Fibroblast of skin of right biceps (primary cell): ENCODE measurements around the gene CARD14.
"Not testable (repeated sequence)": the region's sequence is repeated elsewhere in the genome, so short reads cannot be mapped to it uniquely, and the experiment has no call there.

Experiments
- DNase-seq: peaks from one replicate; pipeline ENCODE4 v3.0.0-alpha.2; 2013

The CARD14 gene

DNA sequence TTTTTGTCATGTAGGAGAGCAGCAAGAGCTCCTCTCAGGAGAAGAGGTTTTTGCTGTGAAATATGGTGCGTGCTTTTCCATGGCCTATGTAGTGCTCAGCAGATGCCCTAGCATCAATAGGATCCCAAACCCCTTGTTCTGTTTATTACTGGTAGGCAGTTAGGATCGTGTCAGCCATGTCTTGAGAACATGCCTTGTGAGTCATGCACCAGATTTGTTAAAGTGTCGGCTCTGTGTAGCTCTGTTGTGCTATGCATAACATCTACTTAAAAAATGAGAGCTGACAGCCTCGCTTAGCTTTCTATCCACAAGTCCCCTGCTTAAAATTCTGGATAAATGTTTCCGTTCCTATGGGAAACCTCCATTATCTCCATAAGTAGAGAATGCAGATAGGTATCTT, 18.5 kb upstream of the CARD14 start:
- DNase-seq, result peak; percentile 63

DNA sequence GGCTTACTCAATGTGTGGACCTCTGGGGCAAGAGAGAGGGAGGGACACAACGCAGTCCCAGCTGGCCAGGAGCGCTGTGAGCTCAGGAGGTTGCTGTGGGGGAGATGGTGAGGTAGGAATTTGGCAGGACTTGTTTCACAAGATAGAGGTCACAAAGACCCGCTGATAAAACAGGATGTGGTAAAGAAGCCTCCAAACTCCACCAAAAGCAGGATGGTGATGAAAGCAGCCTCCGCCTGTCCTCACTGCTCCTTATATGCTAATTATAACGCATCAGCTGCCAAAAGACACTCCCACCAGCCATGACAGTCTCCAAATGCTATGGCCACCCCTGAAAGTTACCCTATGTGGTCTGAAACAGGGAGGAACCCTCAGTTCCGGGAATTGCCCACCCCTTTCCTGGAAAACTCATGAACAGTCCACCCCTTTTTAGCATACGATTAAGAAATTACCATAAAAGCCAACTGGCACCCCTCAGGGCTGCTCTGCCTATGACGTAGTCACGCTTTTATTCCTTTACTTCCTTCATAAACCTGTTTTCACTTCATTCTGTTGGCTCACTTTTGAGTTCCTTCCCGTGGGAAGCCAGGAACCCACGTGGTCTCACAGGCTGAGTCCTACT, 17.6 kb upstream of the CARD14 start:
- DNase-seq, result peak; percentile 59

DNA sequence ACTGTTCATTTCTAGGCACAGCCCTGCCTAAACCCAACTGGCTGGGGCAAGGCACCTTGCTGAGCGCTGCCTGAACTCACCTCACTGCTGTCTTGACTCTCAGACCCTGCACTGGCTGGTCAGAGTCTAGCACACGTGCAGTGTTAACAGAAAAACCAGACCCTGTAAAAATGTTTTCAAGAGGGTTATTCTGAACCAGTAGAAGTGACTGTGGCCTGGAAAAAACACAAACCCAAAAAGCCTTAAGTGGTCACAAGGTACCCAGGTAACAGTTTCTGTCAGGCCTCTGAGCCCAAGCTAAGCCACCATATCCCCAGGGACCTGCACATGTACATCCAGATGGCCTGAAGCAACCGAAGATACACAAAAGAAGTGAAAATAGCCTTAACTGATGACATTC, 16.8 kb upstream of the CARD14 start:
- no peak for DNase-seq

DNA sequence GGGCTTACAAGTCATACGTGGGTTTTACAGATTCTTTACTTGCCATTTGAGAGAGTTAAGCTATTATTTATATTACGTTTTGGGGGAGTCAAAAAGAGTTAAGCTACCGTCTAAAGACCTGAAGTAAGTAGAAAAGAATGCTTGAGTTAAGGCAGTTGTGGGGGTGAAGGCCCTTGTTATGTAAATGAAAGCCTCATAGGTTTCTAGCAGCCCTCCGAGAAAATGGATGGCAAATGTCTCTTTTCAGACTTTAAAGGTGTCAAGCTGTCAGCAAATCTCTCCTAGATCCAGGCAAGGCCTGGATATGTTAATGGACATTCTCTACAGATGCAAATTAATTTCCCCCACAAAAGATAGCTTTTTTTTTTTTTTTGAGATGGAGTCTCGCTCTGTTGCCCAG, 15.7 kb upstream of the CARD14 start:
- no peak for DNase-seq

DNA sequence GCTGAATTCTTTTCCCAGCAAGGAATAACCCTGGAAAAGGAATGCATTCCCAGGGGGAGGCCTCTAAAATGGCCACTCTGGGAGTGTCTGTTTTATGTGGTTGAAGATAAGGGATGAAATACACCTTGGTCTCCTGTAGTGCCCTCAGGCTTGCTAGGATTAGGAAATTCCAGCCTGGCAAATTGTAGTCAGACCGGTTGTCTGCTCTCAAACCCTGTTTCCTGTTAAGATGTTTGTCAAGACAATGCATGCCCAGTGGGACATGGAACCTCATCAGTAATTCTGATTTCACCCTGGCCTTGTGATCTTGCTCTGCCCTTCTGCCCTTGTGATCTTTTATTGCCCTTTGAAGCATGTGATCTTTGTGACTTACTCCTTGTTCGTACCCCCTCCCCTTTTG, 14.2 kb upstream of the CARD14 start:
- DNase-seq, result not testable (repeated sequence)

DNA sequence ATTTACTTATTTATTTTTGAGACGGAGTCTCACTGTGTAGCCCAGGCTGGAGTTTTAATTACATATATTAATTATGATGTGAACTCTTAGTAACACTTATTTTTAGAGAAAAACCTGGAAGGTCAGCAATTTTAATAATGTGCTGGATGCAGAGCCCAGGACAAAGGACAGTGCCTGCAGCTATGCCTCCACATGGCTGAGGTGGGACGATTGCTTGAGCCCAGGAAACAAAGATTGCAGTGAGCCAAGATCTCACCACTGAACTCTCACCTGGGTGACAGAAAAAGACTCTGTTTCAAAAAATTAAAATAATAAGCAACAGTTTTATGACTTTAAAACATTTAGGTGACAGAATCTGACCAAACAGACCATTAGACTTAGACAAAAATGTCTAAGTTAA, 11.0 kb upstream of the CARD14 start:
- no peak for DNase-seq

DNA sequence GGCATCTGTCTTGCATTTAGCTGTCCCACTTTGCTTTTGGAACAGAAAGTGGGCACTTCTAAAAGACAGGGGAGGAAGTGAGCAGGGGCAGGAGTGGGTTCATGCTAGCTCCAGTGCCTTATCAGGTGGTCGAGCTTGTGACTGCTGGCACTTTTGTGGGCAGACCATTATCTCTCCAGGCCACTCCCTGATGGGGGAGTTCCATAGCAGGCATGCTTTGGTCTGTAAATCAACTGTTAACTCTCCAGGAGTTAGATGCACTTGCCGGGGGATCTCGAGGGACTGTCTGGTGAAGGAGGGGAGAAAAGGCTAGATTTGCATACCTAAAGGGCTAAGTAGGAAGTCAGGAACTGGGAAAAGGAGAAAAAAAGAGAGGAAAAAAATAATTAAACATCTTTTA, 9.3 kb upstream of the CARD14 start:
- no peak for DNase-seq

DNA sequence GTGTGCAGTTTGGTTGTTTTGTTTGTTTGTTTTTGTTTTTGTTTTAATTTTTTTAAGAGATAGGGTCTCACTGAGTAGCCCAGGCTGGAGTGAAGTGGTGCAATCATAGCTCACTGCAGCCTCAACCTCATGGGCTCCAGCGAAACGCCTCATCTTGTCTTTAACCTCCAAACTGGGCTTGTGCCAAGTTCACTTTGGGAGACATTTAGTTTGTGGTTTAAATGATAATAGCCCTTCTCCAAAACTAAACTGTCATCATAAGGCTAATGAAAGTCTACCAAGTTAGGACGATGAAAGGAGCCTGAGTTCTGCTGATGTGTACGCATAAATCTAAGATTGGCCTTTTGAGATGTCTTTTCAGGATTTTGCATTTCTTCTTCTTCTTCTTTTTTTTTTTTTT, 6.5 kb upstream of the CARD14 start:
- peak; percentile 24 for DNase-seq

DNA sequence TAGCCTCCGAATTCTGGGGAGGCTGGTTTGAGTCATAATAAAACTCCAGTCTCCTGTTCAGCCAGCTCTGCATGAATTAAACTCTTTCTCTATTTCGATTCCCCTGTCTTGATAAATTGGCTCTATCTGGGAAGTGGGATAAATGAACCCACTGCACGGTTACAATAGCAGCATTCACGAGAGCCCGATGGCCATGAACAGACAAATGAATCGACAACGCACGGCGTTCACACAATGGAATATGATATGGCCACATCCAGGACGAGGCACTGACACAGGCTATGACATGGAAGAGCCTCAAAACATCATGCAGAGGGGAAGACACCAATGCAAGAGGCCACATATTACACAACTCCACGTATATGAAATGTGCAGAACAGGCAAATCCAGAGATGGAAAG, 5.6 kb upstream of the CARD14 start:
- DNase-seq, result no peak

DNA sequence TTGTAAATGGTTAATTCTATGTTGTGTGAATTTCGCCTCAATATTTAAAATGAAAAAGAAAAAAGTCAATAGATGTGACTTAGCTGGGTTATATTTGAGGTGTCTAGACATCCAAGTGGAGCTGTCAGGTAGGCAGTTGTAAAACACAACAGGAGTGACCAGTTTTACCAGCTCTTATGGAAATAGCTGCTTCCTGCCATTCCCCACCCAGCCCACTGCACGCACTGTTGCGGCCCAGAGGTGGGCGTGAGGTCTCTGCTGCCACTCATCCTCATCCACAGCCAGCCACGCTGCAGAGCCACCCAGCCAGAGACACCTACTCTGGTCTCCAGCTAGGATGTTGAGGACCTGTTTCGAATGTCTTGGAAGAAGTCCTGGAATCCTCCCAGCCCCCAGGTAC, 3.4 kb upstream of the CARD14 start:
- no peak for DNase-seq

DNA sequence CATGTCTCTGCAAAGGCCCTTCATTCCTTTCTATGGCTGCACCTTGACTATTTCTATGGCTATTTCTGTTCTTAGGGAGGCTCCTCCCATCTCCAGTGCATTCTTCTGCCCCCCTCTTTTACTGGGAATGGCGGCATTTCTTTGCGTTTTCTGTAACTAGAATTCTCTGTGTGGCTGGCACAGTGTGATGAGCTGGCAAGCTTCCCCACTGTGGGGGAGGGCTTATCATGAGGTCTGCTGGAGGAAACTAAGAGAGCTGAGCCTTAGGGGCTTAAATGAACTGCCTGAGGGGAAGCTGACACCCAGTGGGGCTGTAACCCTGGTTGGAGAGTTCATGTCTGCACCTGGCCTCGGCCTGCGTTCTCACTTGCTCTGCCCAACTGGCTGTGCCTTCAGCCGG, 1.5 kb upstream of the CARD14 start:
- DNase-seq, result no peak

DNA sequence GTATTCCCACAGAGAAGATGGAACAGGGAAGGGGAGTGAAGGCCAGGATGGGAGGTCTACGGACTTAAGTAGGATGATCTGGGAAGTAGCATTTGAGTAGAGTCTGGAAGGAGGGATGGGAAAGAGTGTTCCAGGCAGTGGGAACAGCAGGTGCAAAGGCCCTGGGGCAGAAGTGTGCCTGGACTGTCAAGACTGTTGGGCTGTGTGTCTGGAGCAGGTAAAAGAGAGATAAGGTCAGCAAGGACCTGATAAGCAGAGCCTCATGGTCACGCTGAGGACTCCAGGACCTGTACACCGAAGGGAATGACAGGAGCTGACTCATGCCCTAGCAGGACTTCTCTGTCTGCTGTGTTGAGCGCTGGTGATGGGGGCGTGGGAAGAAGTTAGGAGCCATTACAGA, 723 bp upstream of the CARD14 start:
- DNase-seq, result no peak

DNA sequence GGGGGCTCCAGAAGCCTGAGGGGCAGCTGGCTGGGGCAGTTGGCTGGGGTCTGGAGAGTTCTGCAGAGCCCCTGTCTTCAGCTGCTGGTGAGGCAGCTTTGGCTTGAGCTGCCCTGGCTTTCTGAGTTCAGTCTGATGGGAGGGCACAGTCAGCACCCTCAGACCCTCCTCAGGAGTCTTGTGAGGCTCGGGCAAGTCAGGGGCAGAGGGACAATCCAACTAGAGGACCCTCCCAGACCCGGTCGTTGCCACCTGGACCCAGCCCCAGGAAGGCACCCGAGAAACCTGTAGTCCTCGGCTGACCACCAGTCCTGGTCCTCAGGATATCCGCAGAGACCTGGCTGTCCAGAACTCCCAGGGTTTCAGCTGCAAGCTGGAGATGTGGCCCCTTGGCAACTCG, 1.9 kb downstream of the CARD14 start:
- DNase-seq, result no peak

DNA sequence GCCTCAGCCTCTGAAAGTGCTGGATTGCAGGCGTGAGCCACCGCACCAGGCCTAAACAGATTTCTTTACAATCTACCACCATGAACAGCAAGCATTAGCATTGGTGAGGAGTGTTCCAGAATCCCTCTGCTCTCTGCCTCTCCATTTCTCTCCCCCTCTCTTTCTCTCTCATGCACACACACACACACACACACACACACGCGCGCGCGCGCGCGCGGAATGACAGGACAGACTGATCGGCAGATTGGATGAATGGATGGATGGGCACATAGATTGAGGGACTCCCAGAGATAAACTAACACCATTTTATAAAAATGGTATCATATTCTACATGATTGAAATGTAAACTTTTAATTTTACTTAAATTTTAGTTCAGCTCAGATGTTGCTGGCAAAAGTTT, 3.3 kb downstream of the CARD14 start:
- no peak for DNase-seq

DNA sequence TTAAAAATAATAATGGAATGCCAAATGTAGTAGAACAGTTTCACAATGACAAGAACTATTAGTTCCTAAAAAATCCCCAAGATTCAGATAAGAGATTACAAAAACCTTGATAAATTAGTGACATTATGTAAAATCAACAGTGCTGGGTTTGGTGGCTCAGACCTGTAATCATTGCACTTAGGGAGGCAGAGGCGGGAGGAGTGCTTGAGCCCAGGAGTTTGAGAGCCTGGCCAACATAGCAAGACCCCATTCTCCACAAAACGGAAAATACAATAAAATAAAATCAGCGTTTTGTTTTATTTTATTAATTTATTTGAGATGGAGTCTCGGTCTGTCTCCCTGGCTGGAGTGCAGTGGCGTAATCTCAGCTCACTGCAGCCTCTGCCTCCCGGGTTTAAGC, 4.1 kb downstream of the CARD14 start:
- DNase-seq, result no peak

DNA sequence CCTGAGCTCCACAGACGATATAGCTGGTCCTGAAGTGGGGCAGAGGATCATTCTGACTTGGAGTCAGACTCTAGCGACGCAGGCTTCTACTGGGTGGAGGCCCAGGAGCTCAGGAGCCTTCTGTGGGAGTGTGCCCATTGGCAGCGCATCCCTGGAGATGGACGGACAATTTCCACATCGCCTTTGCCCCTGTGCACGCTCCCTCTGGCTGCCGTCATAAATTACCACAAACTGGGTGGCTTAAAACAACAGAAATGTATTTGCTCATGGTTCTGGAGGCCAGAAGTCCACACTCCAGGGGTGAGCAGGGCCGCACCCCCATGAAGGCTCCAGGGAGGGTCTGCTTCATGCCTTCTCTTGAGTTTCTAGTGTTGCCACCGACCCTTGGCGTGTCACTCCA, 6.9 kb downstream of the CARD14 start:
- no peak for DNase-seq

DNA sequence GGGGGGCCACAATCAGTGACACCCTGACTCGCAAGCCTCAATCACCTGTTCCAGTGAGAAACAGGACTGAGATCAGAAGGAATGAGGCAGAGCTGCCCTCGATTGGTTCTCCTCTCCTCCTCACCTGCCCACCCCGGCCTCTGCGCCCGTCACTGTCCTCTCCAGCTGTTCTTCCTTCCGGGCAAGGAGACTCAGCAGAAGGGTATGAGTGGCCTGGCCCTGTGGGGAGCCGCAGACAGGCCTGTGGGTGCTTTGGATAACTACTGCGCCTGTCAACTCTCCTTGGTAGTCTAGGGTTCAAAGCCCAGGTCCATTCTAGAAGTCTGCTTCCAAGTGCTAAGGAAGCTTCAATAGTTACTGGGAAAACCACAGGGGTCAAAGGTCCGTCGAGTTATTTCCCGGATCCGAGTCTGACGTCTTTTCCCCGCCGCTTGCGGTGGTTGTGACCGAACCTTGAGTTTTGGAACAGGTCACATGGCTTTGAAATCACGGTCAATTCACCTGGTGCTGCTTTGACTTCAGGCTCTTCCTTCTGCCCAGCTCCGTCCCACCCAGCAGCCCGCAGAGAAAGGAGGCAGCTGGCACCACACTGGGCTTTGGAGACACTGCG, 8.3 kb downstream of the CARD14 start:
- no peak for DNase-seq

DNA sequence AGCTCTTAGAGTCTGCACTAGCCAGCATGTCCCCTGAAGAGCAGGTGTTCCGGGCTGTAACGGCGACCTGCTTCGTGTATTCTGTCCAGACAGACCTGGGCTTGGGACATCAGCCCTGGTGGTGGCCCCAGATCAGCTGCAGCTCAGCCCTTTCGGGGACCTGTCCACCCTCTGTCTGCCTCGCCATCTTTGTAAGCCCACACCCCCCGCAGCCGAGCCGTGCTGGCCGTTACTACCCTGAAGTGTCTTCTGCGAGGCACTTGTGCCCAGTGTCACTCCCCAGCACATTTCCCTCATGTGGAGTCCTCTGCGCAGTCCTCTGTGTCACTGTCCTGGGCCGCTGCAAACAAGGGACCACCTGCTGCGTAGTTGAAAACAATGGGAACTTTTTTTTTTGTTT, 10.4 kb downstream of the CARD14 start:
- no peak for DNase-seq

DNA sequence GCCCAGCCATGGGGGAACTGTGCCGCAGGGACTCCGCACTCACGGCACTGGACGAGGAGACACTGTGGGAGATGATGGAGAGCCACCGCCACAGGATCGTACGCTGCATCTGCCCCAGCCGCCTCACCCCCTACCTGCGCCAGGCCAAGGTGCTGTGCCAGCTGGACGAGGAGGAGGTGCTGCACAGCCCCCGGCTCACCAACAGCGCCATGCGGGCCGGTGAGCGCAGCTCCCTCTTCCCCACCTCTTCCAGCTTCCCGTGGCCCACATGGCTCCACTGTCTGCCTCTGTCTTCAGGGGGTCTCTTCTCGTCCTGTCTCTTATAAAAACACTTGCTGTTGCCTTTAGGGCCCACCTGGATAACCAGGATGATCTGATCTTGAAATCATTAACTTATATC, 11.6 kb downstream of the CARD14 start:
- no peak for DNase-seq

DNA sequence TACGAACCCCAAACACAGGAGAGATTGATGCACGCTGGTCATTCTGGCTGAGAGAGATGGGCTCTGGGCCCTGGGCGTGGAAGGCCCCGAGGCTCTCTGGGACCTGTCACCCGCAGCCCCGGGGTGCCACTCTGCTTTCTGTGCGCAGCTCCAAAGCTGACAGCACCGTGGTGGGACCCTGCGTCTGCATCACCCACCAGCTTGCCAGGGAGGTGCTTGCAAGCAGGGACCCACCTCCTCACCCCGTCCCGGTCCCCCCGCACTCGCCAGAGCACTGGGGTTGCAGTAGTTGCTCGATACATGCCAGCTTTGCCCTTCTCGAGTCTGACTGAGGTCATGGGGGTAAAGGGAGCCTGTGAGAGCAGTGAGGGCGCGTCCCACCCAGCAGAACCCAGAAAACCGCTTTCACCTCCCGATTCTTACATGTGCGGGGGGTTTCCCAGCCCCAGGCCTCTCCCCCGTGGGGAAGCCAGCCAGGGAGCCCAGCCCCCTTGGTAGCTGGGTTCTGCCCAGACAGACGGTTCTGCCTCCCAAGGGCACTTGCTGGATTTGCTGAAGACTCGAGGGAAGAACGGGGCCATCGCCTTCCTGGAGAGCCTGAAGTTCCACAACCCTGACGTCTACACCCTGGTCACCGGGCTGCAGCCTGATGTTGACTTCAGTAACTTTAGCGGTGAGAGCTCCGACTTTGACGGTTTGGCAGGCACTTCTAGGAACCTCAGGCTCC, 12.5 kb downstream of the CARD14 start:
- DNase-seq, result no peak

DNA sequence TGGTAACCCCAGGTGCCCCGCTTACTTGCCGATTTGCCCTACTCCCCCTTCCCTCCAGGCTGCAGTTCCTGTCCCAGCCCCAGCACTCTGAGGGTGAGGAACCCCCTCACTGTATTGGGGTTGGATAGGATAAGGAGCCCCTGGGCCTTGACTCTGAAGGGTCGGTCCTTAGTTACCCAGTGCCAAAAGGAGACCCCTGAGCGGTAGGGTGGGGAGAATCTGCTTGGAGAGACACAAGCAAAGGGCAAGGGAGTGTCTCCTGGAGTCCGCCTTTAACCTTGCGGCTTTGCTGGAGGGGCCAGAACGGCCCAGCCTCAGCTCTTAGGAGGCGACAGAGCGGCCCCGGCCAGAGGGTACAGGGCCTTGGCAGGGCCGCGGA, 13.0 kb downstream of the CARD14 start:
- no peak for DNase-seq

DNA sequence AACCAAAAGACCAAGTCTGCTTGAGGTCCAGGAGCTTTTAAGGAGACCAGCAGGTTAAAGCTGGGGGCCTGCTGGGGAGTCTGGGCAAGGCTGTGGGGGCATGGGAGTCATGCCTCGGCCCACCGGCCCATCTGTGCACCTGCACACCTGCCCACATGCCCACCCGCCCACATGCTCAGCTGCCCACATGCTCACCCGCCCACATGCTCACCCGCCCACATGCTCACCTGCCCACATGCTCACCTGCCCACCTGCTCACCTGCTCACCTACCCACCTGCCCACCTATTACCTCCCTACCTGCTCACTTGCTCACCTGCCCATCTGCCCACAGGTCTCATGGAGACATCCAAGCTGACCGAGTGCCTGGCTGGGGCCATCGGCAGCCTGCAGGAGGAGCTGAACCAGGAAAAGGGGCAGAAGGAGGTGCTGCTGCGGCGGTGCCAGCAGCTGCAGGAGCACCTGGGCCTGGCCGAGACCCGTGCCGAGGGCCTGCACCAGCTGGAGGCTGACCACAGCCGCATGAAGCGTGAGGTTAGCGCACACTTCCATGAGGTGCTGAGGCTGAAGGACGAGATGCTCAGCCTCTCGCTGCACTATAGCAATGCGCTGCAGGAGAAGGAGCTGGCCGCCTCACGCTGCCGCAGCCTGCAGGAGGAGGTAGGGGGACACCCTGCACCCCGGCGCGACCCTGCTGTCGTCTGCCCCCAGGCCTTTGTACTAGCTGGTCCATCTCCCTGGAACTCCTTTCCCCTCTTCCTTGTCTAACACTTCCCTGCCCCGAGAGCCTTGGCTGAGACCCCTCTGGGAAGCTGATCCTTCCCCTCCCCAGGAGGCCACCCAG, 14.0 kb downstream of the CARD14 start:
- no peak for DNase-seq

DNA sequence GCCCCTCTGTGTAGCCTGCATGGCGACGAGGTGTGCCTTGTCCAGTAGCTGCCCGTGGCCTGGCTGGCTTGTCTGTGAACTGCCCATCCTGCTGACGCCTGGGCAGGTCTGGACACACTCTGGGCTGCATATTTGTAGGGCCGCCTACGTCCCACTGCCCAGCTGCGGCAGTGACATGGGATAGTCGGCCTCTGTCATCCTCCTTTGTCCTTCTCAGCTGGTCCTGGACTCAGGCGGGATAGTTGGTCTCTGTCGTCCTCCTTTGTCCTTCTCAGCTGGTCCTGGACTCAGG, 14.5 kb downstream of the CARD14 start:
- DNase-seq, result no peak

DNA sequence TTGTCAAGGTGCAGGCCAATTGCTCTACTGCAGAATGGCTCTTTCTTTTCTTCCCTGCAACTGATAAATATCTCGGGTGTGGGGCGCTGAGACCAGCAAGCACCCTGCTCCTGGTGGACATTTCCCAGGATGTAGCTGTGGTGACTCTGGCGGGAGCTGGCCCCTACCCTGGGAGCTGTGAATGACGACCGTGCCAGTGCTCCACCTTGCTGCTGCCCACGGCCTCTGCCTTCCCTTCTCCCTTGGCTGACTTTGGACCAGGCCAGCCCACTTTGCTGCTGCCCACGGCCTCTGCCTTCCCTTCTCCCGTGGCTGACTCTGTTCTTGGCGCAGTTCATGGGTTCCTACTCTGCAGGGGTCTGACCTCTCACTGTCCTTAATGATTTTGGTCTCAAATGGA, 16.1 kb downstream of the CARD14 start:
- DNase-seq, result no peak
